SIG-M5 treated with dmso at 0.1 percent for 504 hours (cell line): ENCODE results near the gene ORC4.
"Not testable (repeated sequence)": the region's sequence is repeated elsewhere in the genome, so short reads cannot be mapped to it uniquely, and the experiment has no call there.

Experiments used
- DNase-seq: peaks from one replicate; lab custom pipeline; 2025; ENCODE audit not compliant: unreplicated experiment; lab: John Stamatoyannopoulos, UW

The ORC4 gene

GRCh38 chr2:148021059-148021861 lies 723 bp upstream of the ORC4 start, which contains the start of gene MBD5:
MBD5 (plus strand) TSS chr2:148021091.
- DNase-seq, result peak; percentile 45

GRCh38 chr2:148014616-148015015 lies 5.9 kb downstream of the ORC4 start:
- no peak for DNase-seq

GRCh38 chr2:148013876-148014275 lies 6.7 kb downstream of the ORC4 start:
- no peak for DNase-seq

- DNase-seq, result not testable (repeated sequence)
Observed at GRCh38 chr2:148008411-148008810, 12.1 kb downstream of the ORC4 start.

- DNase-seq, result no peak
Observed at GRCh38 chr2:148007219-148007900, 13.2 kb downstream of the ORC4 start.

GRCh38 chr2:148006249-148007007 lies 14.1 kb downstream of the ORC4 start:
- DNase-seq, result no peak

- not testable (repeated sequence) for DNase-seq
Observed at GRCh38 chr2:148002420-148002819, 18.1 kb downstream of the ORC4 start.

GRCh38 chr2:148000095-148000494 lies 20.4 kb downstream of the ORC4 start:
- DNase-seq, result no peak

- DNase-seq, result no peak
Observed at GRCh38 chr2:147999126-147999525, 21.4 kb downstream of the ORC4 start.

GRCh38 chr2:147998203-147998602 lies 22.3 kb downstream of the ORC4 start:
- no peak for DNase-seq

GRCh38 chr2:147996828-147997227 lies 23.7 kb downstream of the ORC4 start:
- DNase-seq, result no peak

- DNase-seq, result not testable (repeated sequence)
Observed at GRCh38 chr2:147994965-147995364, 25.6 kb downstream of the ORC4 start.

GRCh38 chr2:147989809-147990403 lies 30.6 kb downstream of the ORC4 start:
- peak; percentile 51 for DNase-seq

GRCh38 chr2:147989102-147989501 lies 31.4 kb downstream of the ORC4 start:
- no peak for DNase-seq

GRCh38 chr2:147980940-147981528 lies 39.5 kb downstream of the ORC4 start:
- no peak for DNase-seq

- no peak for DNase-seq
Observed at GRCh38 chr2:147977679-147978078, 42.9 kb downstream of the ORC4 start.

GRCh38 chr2:147976102-147976501 lies 44.4 kb downstream of the ORC4 start:
- no peak for DNase-seq

GRCh38 chr2:147968571-147968970 lies 52.0 kb downstream of the ORC4 start:
- no peak for DNase-seq

GRCh38 chr2:147952118-147952517 lies 68.4 kb downstream of the ORC4 start:
- no peak for DNase-seq

- no peak for DNase-seq
Observed at GRCh38 chr2:147945660-147946059, 74.9 kb downstream of the ORC4 start.

- DNase-seq, result no peak
Observed at GRCh38 chr2:147939313-147939712, 81.2 kb downstream of the ORC4 start.
